Fibroblast of villous mesenchyme (primary cell): ENCODE measurements around the gene SHISA6. TPM values are rescaled to one million over a fixed set of nuclear protein-coding genes. Genes with fewer than 3 reads are reported as not detected.
"Not testable (repeated sequence)": the region's sequence is repeated elsewhere in the genome, so short reads cannot be mapped to it uniquely, and the experiment has no call there.

Experiments used
- DNase-seq: peaks from one replicate; pipeline ENCODE4 v3.0.0-alpha.2; 2010; ENCODE audit warnings: low read depth
- H3K4me3 ChIP-seq: 2 replicates; pipeline ENCODE4 v1.5.1; 2011; ENCODE audit warnings: low read depth, mild to moderate bottlenecking, low read length
- CTCF ChIP-seq: IDR thresholded peaks from 2 replicates; pipeline ENCODE4 v1.5.1; 2012; ENCODE audit warnings: low read depth, mild to moderate bottlenecking, low read length; ENCODE audit not compliant: insufficient read depth
- total RNA-seq: library from RNA; depleted of rRNA; stranded (reverse); fragments of >200 nt; gene quantifications from 2 replicates; pipeline ENCODE4 v1.2.3, GENCODE V29; 2012

Gene SHISA6
- total RNA-seq, 1 donor: not detected

GRCh38 chr17:11308531-11308930, 67.5 kb downstream of the SHISA6 start:
- no peak for TF ChIP-seq CTCF
- no peak for DNase-seq
- H3K4me3 ChIP-seq: no peak overlapping the region

- no peak for DNase-seq
- no peak for TF ChIP-seq CTCF
- no peak overlapping the region for H3K4me3 ChIP-seq
Observed at GRCh38 chr17:11309033-11309432, 68.0 kb downstream of the SHISA6 start.

GRCh38 chr17:11309850-11310249, 68.8 kb downstream of the SHISA6 start:
- no peak for DNase-seq
- H3K4me3 ChIP-seq: no peak overlapping the region
- TF ChIP-seq CTCF: no peak

GRCh38 chr17:11316451-11316850, 75.4 kb downstream of the SHISA6 start:
- not testable (repeated sequence) for H3K4me3 ChIP-seq, DNase-seq

GRCh38 chr17:11318207-11318606, 77.2 kb downstream of the SHISA6 start:
- H3K4me3 ChIP-seq: no peak overlapping the region
- DNase-seq: no peak
- TF ChIP-seq CTCF: no peak

GRCh38 chr17:11319894-11320293, 78.9 kb downstream of the SHISA6 start:
- no peak for TF ChIP-seq CTCF
- H3K4me3 ChIP-seq: no peak overlapping the region
- DNase-seq: no peak

GRCh38 chr17:11324021-11324420, 83.0 kb downstream of the SHISA6 start:
- no peak for DNase-seq
- no peak for TF ChIP-seq CTCF
- no peak overlapping the region for H3K4me3 ChIP-seq
